Brain pericyte (primary cell): ENCODE results near the gene SAMD13.

Source experiments
- DNase-seq: peaks from one replicate; pipeline ENCODE4 v3.0.0-alpha.2; 2012; ENCODE audit warnings: low read depth, low spot score

SAMD13 gene, protein sequence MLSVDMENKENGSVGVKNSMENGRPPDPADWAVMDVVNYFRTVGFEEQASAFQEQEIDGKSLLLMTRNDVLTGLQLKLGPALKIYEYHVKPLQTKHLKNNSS

DNA sequence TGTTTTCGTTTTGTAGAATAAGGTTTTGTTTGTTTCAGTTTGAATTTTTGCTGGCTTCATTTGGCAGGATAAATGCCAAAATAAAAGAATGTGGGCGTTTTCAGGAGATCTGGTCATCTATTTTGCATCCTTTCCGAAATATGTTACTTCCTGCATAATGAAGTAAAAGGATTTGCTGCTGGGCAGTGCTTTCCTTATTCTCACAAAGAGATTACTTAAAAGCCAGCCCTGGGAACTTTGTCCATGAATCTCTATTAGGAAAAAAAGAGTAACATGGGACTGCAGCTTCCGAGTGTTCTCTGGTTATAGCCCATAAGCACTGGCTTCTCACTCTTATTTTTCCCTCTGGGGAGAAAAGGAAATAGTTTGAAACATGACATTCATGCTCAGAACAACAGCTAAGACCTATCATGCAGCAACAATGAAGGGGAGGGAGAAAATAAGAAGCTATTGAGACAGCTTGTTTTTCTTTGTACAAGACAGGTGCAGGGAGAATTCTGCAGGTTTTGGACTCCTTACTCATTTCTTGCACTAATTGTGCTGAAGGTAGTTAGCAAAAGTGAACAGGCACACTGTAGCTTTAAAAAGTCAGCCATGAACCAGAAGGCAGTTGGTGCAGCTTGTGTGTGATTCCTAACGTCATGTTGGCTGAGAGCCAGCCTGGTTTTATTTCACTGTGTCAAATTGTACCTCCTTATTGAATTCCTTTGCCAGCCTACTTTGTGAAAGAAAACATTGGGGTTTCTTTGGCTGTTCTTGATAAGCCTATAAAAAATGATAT lies at the start of gene SAMD13:
SAMD13 (plus strand) TSS at position 705 of the 781 bp plus-strand sequence. CDS start 1,527 bp downstream, outside the sequence.
- no peak for DNase-seq

DNA sequence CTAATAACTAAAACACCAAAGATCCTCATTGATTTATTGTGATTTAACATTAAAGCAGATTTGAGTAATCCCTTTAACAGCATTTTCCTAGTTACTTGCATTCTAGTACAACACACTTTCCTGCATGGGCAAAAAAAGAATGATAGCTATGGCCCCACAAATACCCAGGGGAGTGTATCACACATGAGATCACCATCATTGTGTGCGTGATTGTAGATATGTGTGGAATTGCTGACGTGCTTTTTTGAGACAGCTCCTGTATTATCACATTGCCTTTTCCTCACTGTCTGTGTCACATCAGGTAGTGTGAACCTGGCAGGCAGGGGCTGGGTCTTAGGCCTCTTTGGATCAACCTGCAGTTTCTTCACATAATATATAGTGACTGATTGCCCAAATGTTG lies 48.5 kb upstream of the SAMD13 start:
- DNase-seq, result no peak

DNA sequence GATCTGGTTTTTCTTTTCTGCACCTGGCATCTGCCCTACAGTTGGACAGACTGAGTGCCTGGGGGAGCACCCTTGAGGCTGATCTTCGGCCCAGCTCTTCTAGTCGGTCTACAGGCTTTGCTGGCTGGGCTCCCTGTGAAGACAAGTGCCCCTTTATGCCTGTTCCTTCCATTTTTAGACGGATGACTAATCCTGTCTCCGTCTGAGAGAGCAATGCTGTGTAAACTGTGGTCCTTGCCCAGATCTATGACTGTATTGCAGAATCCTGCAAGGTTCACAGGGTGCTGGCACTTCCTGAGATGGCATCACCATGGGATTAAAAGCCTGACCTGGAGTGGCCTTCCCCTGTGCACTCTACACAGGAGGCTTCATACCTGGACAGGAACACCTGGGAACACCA lies 47.6 kb upstream of the SAMD13 start:
- DNase-seq, result peak; percentile 66

DNA sequence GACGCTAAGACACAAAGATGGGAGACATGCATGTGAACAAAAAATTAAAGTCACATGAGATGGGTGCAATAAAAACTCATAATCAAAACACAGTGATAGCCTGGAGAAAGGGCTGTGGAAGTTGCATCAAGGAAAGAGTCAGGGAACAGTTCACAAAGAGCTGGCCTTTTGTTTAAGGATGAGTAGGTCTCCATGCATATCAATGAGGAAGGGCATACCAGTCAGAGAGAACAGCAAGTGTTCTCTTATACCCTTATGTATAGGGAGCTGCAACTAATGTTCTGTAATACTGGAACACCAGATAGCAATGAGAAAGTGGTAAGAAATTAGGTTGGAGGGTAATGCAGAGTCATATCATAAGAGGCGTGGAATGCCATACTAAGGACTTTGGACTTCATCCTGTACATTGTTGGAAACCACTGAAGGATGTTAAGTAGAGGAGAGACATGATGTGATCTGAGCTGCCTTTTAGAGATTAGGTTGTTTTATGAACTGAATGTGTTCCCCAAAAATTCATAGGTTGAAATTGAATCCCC lies 46.7 kb upstream of the SAMD13 start:
- no peak for DNase-seq

GRCh38 chr1:84255582-84255981 lies 45.9 kb upstream of the SAMD13 start:
- DNase-seq, result no peak

DNA sequence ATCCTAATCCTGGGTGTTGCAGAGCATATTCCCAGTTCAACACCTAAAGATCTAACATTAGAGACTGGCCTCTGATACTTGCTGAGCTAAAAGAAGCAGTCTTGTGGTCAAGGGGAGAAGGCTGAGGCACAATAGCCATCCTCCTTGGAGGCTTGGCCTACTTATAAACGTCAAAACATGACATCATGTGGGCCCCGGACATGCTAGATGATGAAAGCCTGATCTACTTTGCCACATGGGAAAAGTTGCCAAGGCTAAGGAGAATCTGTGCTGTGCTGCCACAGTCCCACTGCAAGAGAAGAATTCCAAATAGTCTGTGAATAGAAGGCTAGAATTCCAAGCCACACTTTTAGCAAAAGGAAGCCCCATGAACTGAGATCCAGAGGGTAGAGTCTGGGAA lies 43.9 kb upstream of the SAMD13 start:
- no peak for DNase-seq

GRCh38 chr1:84259376-84259775 lies 42.1 kb upstream of the SAMD13 start:
- DNase-seq, result no peak

DNA sequence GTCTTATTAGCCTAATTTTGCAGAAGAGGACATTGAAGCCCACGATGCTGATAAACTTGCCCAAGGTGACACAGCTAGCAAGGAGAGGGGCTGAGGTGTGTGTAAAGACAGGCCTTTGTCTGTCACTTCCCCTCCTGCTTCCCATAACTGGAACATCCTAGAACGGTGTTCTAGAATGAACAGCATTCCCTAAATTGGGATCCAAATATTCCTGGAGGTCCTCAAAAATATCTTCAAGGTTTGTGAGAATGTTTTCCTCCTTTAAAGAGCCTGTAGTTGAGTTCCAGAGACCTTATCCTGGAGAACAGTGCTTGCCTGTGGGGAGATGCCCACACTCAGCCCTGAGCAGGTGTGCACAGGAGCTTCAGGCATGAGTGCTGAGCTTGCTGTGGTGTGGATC lies 41.5 kb upstream of the SAMD13 start:
- no peak for DNase-seq

DNA sequence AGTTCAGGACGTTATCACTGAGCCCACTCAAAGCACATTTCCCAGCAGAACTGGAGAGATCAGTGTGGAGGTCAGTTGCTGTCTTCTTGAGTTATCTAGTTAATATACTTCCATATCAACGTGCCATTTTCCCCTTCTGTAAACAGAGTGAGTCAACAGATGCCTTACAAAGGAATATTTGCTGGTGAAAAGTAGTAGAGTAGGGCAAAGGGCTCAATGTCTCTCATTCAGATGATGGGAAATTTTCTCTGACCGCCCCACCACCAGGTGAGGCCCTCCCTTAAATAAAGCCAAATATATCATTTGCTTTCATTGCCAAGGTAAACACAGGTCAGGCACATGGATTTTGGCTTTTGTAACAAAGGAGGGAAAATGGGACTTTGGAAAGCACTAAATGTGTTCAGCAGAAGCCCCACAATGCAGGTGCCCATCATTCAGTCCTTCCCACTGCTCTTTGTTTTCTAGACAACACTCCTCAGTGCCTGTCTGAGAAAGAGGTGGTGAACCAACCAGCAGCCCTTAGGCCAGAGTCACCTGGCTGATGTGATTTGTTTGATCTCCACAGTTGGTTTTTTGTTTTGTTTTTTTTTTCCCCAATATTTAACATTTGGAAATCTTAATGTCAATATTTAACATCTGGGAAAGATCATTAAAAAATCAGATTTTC lies 40.5 kb upstream of the SAMD13 start:
- DNase-seq, result no peak

DNA sequence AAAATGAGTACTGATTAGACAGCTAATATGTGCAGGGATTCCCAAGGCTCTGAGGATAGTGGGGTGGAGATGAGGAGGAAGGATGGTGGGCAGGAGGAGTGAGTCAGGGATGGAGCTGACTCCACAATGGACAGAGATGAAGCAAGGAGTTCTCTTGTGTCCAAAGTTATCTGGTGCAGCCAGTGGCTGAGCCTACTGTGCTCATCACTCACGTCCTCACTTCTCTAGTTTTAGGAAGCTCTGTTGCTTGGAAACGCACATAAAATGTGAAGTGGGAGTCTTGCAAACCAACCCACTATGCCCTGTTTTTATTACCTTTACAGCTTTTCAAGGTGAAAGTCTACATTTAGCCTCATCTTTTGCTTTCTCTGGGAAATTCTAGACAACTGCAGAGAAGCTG lies 36.5 kb upstream of the SAMD13 start:
- DNase-seq, result no peak

DNA sequence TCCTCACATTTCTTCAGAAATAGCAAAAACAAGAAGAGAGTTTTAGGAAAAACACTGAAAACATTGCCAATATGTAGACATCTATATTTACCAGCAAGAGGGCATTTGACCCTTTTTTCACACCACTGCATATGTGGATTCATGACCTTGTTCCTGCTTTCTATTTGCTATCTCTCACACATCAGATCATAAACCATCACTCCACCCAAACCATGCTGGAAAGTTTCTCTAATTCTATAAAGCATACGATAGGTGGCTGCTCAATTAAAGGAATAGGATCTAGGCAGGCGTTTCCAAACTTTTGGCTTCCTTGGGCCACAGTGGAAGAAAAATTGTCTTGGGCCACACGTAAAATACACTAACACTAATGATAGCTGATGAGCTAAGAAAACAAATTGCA lies 35.6 kb upstream of the SAMD13 start:
- no peak for DNase-seq

- no peak for DNase-seq
Observed at GRCh38 chr1:84266748-84267147, 34.8 kb upstream of the SAMD13 start.

GRCh38 chr1:84267476-84267875 lies 34.0 kb upstream of the SAMD13 start:
- DNase-seq, result no peak

DNA sequence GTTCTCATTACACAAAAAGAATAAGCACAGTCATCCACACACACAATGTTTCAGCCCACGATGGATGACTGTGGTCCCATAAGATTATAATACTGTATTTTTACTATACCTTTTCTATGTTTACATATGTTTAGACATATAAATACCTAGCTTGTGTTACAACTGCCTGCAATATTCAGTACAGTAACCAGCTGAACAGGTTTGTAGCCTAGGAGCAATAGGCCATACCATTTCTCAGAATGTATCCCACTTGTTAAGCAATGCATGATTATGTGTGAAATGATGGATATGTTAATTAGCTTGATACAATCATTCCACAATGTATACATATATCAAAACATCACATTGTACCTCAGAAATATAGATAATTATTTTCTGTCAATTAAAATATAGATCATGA lies 33.2 kb upstream of the SAMD13 start:
- DNase-seq, result no peak

- DNase-seq, result no peak
Observed at GRCh38 chr1:84269306-84269705, 32.2 kb upstream of the SAMD13 start.

DNA sequence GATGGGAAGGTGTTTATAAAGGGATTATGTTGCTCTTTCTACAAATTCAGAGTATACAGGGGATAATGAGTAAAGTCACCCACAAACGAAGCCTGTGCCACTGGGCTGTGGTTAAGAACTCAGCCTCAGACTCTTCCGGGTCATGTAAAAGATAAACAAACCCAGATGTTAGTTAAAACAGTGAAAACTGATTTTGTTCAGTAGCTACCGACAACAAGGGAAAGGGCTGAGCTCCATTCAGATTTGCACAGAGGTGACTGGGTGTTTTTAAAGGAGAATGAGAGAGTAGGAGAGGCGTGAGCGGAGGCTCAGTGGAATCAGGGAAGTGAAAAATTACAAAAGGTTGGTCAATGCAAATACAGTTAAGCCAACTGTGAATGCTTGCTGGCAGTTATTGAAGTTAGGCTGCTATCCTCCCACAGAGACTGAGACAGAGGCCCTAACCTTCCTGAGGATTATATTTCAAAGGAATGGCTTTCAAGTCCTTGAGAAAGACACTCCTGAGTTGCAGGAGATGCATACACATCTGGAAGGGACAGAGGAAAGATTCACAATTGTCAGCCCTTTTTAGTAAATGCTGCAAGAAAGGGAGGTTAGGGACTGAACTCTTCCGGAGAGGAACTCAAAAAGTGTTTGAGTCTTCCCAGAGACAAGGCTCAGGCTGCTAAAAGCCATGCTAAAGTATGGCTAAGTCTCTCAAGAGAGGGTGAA lies 29.9 kb upstream of the SAMD13 start:
- no peak for DNase-seq

DNA sequence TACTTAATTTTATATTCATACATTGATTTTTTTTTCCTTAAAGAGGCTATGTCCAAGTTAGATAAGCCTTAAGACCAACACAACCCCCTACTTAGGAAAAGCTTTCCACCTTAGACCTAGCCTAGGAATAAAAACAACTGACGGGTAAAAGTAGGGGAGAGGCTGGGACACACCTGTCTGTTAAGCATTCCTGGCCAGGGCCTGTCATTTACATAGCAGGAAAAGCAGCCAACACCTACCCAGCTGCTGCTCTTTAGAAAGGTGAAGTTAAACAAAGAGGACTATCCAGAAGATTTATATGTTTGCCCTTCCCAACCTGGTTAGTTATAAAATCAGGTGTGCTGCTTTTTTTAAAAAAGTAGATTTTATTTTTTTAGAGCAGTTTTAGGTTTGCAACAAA lies 29.1 kb upstream of the SAMD13 start:
- no peak for DNase-seq

- no peak for DNase-seq
Observed at GRCh38 chr1:84277343-84278059, 24.0 kb upstream of the SAMD13 start.

- DNase-seq, result no peak
Observed at GRCh38 chr1:84278905-84279304, 22.6 kb upstream of the SAMD13 start.

GRCh38 chr1:84280912-84281311 lies 20.6 kb upstream of the SAMD13 start:
- no peak for DNase-seq

DNA sequence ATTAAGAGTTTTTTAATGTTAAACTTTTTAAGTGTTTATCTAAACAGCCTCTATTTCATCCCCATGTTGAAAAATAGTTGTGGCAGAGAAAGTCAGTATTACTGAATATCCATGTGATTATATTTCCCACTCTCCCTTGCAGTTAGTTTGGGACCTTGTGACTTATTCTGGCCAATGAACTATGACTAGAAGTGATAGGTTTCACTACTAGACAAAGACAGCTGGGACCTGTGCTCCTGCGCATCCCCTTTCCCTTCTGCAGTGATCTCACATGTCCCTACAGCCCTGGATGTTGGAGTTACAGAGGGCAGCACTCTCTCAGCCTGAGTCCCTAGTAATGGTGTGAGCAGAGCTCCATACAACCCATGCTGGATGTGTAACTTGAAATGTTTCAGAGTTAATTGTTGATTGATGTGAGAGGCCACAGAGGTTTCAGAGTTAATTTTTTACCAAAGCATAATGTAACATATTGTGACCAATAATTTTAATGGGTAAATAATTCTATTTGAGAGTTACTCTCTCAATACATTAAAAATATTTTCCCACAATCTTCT lies 18.7 kb upstream of the SAMD13 start:
- no peak for DNase-seq
